ENCODE measurements around the gene SVOPL.
"Not testable (repeated sequence)": the region's sequence is repeated elsewhere in the genome, so short reads cannot be mapped to it uniquely, and the experiment has no call there.

The SVOPL gene

GRCh38 chr7:138697535-138698182 lies 3.5 kb downstream of the SVOPL start:
- H3K4me2 ChIP-seq (ENCODE audit: insufficient read depth, low read length), result no peak overlapping the region
- no peak overlapping the region for H2AFZ ChIP-seq (ENCODE audit: low read depth, low read length)
- no peaks in the 10 kb centered on the region for H3K9me3 ChIP-seq (ENCODE audit: insufficient read depth, low read length, severe bottlenecking)
- H4K20me1 ChIP-seq (ENCODE audit: insufficient read depth, low read length), result no peaks in the 10 kb centered on the region
- no peaks in the 10 kb centered on the region for H3K27me3 ChIP-seq (ENCODE audit: insufficient read depth, low read length, poor library complexity)
- H3K4me3 ChIP-seq (ENCODE audit: low read depth in 1 of 2, low read length in 2 of 2), result no peak overlapping the region
- H3K36me3 ChIP-seq (ENCODE audit: insufficient read depth, low read length), result no peaks in the 10 kb centered on the region
- TF ChIP-seq EZH2 (IDR thresholded peaks at IDR 0.05; ENCODE audit: borderline replicate concordance, low read depth, low read length, severe bottlenecking) (no peak), CTCF (IDR thresholded peaks at IDR 0.05; ENCODE audit: borderline replicate concordance, extremely low read depth, low read length, poor library complexity, severe bottlenecking) (no peak)
- H3K27ac ChIP-seq (ENCODE audit: low read length), result no peak overlapping the region
- H3K4me1 ChIP-seq (ENCODE audit: insufficient read depth, low read length), result no peaks in the 10 kb centered on the region
- no peaks in the 10 kb centered on the region for H3K79me2 ChIP-seq (ENCODE audit: insufficient read depth, low read length)
- no peak for ATAC-seq (ENCODE audit: insufficient read depth, low read depth)
- no peak for DNase-seq
- H3K9ac ChIP-seq (ENCODE audit: low read depth, low read length), result no peak overlapping the region

- H3K27ac ChIP-seq (ENCODE audit: low read length); H3K9ac ChIP-seq (ENCODE audit: low read depth, low read length); H3K36me3 ChIP-seq (ENCODE audit: insufficient read depth, low read length); H4K20me1 ChIP-seq (ENCODE audit: insufficient read depth, low read length); H2AFZ ChIP-seq (ENCODE audit: low read depth, low read length); H3K79me2 ChIP-seq (ENCODE audit: insufficient read depth, low read length); H3K4me3 ChIP-seq (ENCODE audit: low read depth in 1 of 2, low read length in 2 of 2); H3K27me3 ChIP-seq (ENCODE audit: insufficient read depth, low read length, poor library complexity); H3K9me3 ChIP-seq (ENCODE audit: insufficient read depth, low read length, severe bottlenecking); DNase-seq; H3K4me1 ChIP-seq (ENCODE audit: insufficient read depth, low read length); H3K4me2 ChIP-seq (ENCODE audit: insufficient read depth, low read length); ATAC-seq (ENCODE audit: insufficient read depth, low read depth): not testable (repeated sequence)
These were observed 5.4 kb downstream of the SVOPL start for GRCh38 chr7:138695776-138696175.

- Histone ChIP-seq H3K79me2 (ENCODE audit: insufficient read depth, low read length) (no peaks in the 10 kb centered on the region), H2AFZ (ENCODE audit: low read depth, low read length) (no peak overlapping the region), H3K27me3 (ENCODE audit: insufficient read depth, low read length, poor library complexity) (no peaks in the 10 kb centered on the region), H4K20me1 (ENCODE audit: insufficient read depth, low read length) (no peaks in the 10 kb centered on the region), H3K4me3 (ENCODE audit: low read depth in 1 of 2, low read length in 2 of 2) (no peak overlapping the region), H3K9ac (ENCODE audit: low read depth, low read length) (no peak overlapping the region), H3K9me3 (ENCODE audit: insufficient read depth, low read length, severe bottlenecking) (no peaks in the 10 kb centered on the region), H3K27ac (ENCODE audit: low read length) (no peak overlapping the region), H3K4me1 (ENCODE audit: insufficient read depth, low read length) (no peaks in the 10 kb centered on the region), H3K36me3 (ENCODE audit: insufficient read depth, low read length) (no peaks in the 10 kb centered on the region), H3K4me2 (ENCODE audit: insufficient read depth, low read length) (no peak overlapping the region)
- DNase-seq, result no peak
- TF ChIP-seq CTCF (IDR thresholded peaks at IDR 0.05; ENCODE audit: borderline replicate concordance, extremely low read depth, low read length, poor library complexity, severe bottlenecking) (no peak), EZH2 (IDR thresholded peaks at IDR 0.05; ENCODE audit: borderline replicate concordance, low read depth, low read length, severe bottlenecking) (no peak)
- ATAC-seq (ENCODE audit: insufficient read depth, low read depth), result no peak
These were observed 6.1 kb downstream of the SVOPL start for GRCh38 chr7:138695106-138695505.

GRCh38 chr7:138691178-138691577 lies 10.0 kb downstream of the SVOPL start:
- no peak overlapping the region for H3K27ac ChIP-seq (ENCODE audit: low read length)

More at GRCh38 chr7:138691178-138691577, 10.0 kb downstream of the SVOPL start:
- Histone ChIP-seq H3K79me2 (ENCODE audit: insufficient read depth, low read length) (no peaks in the 10 kb centered on the region), H3K4me2 (ENCODE audit: insufficient read depth, low read length) (no peak overlapping the region), H4K20me1 (ENCODE audit: insufficient read depth, low read length) (no peaks in the 10 kb centered on the region), H3K27me3 (ENCODE audit: insufficient read depth, low read length, poor library complexity) (no peaks in the 10 kb centered on the region), H3K36me3 (ENCODE audit: insufficient read depth, low read length) (no peaks in the 10 kb centered on the region), H3K9ac (ENCODE audit: low read depth, low read length) (no peak overlapping the region), H2AFZ (ENCODE audit: low read depth, low read length) (no peak overlapping the region), H3K9me3 (ENCODE audit: insufficient read depth, low read length, severe bottlenecking) (no peaks in the 10 kb centered on the region), H3K4me3 (ENCODE audit: low read depth in 1 of 2, low read length in 2 of 2) (no peak overlapping the region), H3K4me1 (ENCODE audit: insufficient read depth, low read length) (no peaks in the 10 kb centered on the region)
- TF ChIP-seq EZH2 (IDR thresholded peaks at IDR 0.05; ENCODE audit: borderline replicate concordance, low read depth, low read length, severe bottlenecking), result no peak
- TF ChIP-seq CTCF (IDR thresholded peaks at IDR 0.05; ENCODE audit: borderline replicate concordance, extremely low read depth, low read length, poor library complexity, severe bottlenecking), result no peak
- DNase-seq (no peak), ATAC-seq (ENCODE audit: insufficient read depth, low read depth) (no peak)
